Skeletal muscle satellite cell (primary cell): Measurements from ENCODE around the gene SHISA8.

Experiments
- H3K27me3 ChIP-seq: 2 replicates; pipeline ENCODE4 v1.7.0; 2013; ENCODE audit warnings: low read length; ENCODE audit not compliant: control insufficient read depth, insufficient read depth
- H3K36me3 ChIP-seq: 2 replicates; pipeline ENCODE4 v1.7.0; 2013; ENCODE audit warnings: mild to moderate bottlenecking, control low read depth, low read length; ENCODE audit not compliant: insufficient read depth
- H3K4me1 ChIP-seq: 2 replicates; pipeline ENCODE4 v1.7.0; 2013; ENCODE audit warnings: low read length; ENCODE audit not compliant: control insufficient read depth, insufficient read depth
- H3K4me2 ChIP-seq: 2 replicates; pipeline ENCODE4 v1.7.0; 2013; ENCODE audit warnings: mild to moderate bottlenecking, low read length
- H3K4me3 ChIP-seq: 2 replicates; pipeline ENCODE4 v1.7.0; 2013; ENCODE audit warnings: low read length
- H3K9ac ChIP-seq: 2 replicates; pipeline ENCODE4 v1.7.0; 2013; ENCODE audit warnings: mild to moderate bottlenecking, low read depth, low read length, moderate library complexity
- H3K9me3 ChIP-seq: replicated peaks from 2 replicates; pipeline ENCODE4 v1.7.0; 2013; ENCODE audit warnings: mild to moderate bottlenecking, control low read depth, low read length

The SHISA8 gene

GRCh38 chr22:41900652-41901312 is 14.1 kb downstream of the SHISA8 start:
- Histone ChIP-seq H3K4me3 (no peak overlapping the region), H3K9me3 (no peaks in the 10 kb centered on the region), H3K4me2 (no peak overlapping the region), H3K4me1 (no peaks in the 10 kb centered on the region), H3K36me3 (peaks cover 62% of the 10 kb centered on the region), H3K9ac (no peak overlapping the region), H3K27me3 (no peaks in the 10 kb centered on the region)

GRCh38 chr22:41899992-41900651 is 14.8 kb downstream of the SHISA8 start:
- H3K9ac ChIP-seq = no peak overlapping the region
- H3K4me1 ChIP-seq = no peaks in the 10 kb centered on the region
- H3K36me3 ChIP-seq = peaks cover 60% of the 10 kb centered on the region
- H3K27me3 ChIP-seq = no peaks in the 10 kb centered on the region
- no peaks in the 10 kb centered on the region for H3K9me3 ChIP-seq
- no peak overlapping the region for H3K4me2 ChIP-seq
- no peak overlapping the region for H3K4me3 ChIP-seq

- Histone ChIP-seq H3K4me2 (no peak overlapping the region), H3K27me3 (no peaks in the 10 kb centered on the region), H3K9me3 (no peaks in the 10 kb centered on the region), H3K4me1 (no peaks in the 10 kb centered on the region), H3K9ac (no peak overlapping the region), H3K36me3 (peaks cover 61% of the 10 kb centered on the region), H3K4me3 (no peak overlapping the region)
Observed at GRCh38 chr22:41899110-41899509, 15.8 kb downstream of the SHISA8 start.

- Histone ChIP-seq H3K9ac (no peak overlapping the region), H3K4me3 (no peak overlapping the region), H3K9me3 (no peaks in the 10 kb centered on the region), H3K27me3 (no peaks in the 10 kb centered on the region), H3K4me1 (no peaks in the 10 kb centered on the region), H3K36me3 (peaks cover 58% of the 10 kb centered on the region), H3K4me2 (no peak overlapping the region)
Observed at GRCh38 chr22:41898645-41899044, 16.2 kb downstream of the SHISA8 start.

- H3K4me2 ChIP-seq = no peak overlapping the region
- H3K36me3 ChIP-seq = peaks cover 45% of the 10 kb centered on the region
- H3K9ac ChIP-seq = no peak overlapping the region
- H3K9me3 ChIP-seq = no peaks in the 10 kb centered on the region
- no peaks in the 10 kb centered on the region for H3K4me1 ChIP-seq
- no peaks in the 10 kb centered on the region for H3K27me3 ChIP-seq
- no peak overlapping the region for H3K4me3 ChIP-seq
Observed at GRCh38 chr22:41893591-41894375, 21.1 kb downstream of the SHISA8 start.

- Histone ChIP-seq H3K27me3 (no peaks in the 10 kb centered on the region), H3K4me3 (no peak overlapping the region), H3K9ac (no peak overlapping the region), H3K4me1 (no peaks in the 10 kb centered on the region), H3K36me3 (peaks cover 46% of the 10 kb centered on the region), H3K4me2 (no peak overlapping the region), H3K9me3 (no peaks in the 10 kb centered on the region)
Observed at GRCh38 chr22:41892721-41893120, 22.2 kb downstream of the SHISA8 start.

- no peaks in the 10 kb centered on the region for H3K27me3 ChIP-seq
- no peak overlapping the region for H3K4me2 ChIP-seq
- peaks cover 45% of the 10 kb centered on the region for H3K36me3 ChIP-seq
- H3K4me3 ChIP-seq = no peak overlapping the region
- no peaks in the 10 kb centered on the region for H3K9me3 ChIP-seq
- no peak overlapping the region for H3K9ac ChIP-seq
- H3K4me1 ChIP-seq = no peaks in the 10 kb centered on the region
Observed at GRCh38 chr22:41891407-41891806, 23.5 kb downstream of the SHISA8 start.

- H3K4me1 ChIP-seq = no peaks in the 10 kb centered on the region
- no peak overlapping the region for H3K4me3 ChIP-seq
- no peaks in the 10 kb centered on the region for H3K9me3 ChIP-seq
- no peaks in the 10 kb centered on the region for H3K27me3 ChIP-seq
- H3K9ac ChIP-seq = no peak overlapping the region
- H3K36me3 ChIP-seq = peaks cover 59% of the 10 kb centered on the region
- no peak overlapping the region for H3K4me2 ChIP-seq
Observed at GRCh38 chr22:41888627-41889200, 26.2 kb downstream of the SHISA8 start.

- Histone ChIP-seq H3K4me2 (no peak overlapping the region), H3K9ac (no peak overlapping the region), H3K27me3 (no peaks in the 10 kb centered on the region), H3K9me3 (no peaks in the 10 kb centered on the region), H3K36me3 (peaks cover 61% of the 10 kb centered on the region), H3K4me3 (no peak overlapping the region), H3K4me1 (no peaks in the 10 kb centered on the region)
Observed at GRCh38 chr22:41885516-41885915, 29.4 kb downstream of the SHISA8 start.

- H3K9me3 ChIP-seq = no peaks in the 10 kb centered on the region
- H3K9ac ChIP-seq = no peak overlapping the region
- no peak overlapping the region for H3K4me3 ChIP-seq
- peaks cover 64% of the 10 kb centered on the region for H3K36me3 ChIP-seq
- H3K27me3 ChIP-seq = no peaks in the 10 kb centered on the region
- no peak overlapping the region for H3K4me2 ChIP-seq
- H3K4me1 ChIP-seq = no peaks in the 10 kb centered on the region
Observed at GRCh38 chr22:41885116-41885515, 29.8 kb downstream of the SHISA8 start.

- Histone ChIP-seq H3K36me3 (peaks cover 78% of the 10 kb centered on the region), H3K9ac (no peak overlapping the region), H3K4me3 (no peak overlapping the region), H3K4me2 (no peak overlapping the region), H3K27me3 (no peaks in the 10 kb centered on the region), H3K4me1 (no peaks in the 10 kb centered on the region), H3K9me3 (no peaks in the 10 kb centered on the region)
Observed at GRCh38 chr22:41883400-41883799, 31.5 kb downstream of the SHISA8 start.
